ENCODE results near the gene DDAH2. TPM values are rescaled to one million over a fixed set of nuclear protein-coding genes. Genes with fewer than 3 reads are reported as not detected.

DDAH2 gene
- total RNA-seq, 1 experiment from 2014 or later: 43.4 TPM

GRCh38 chr6:31777667-31778050 lies 48.6 kb upstream of the DDAH2 start:
- Histone ChIP-seq H3K79me2 (ENCODE audit: insufficient read depth, low read length) (no peaks in the 10 kb centered on the region), H3K9me2 (ENCODE audit: insufficient read depth) (no peaks in the 10 kb centered on the region), H2AFZ (ENCODE audit: low read depth, low read length, poor library complexity, severe bottlenecking) (no peak overlapping the region), H3K27ac (ENCODE audit: low read depth, low read length) (peak overlapping the region; percentile 79), H3K4me1 (ENCODE audit: control insufficient read depth in 1 of 2, insufficient read depth in 2 of 2, low read length in 2 of 2) (peaks cover 38 to 52% of the 10 kb centered on the region in 2 experiments), H3K36me3 (ENCODE audit: control insufficient read depth in 1 of 2, insufficient read depth in 2 of 2, low read length in 2 of 2) (peaks cover 9 to 33% of the 10 kb centered on the region in 2 experiments), H3K9me3 (ENCODE audit: control insufficient read depth in 1 of 2, insufficient read depth in 1 of 2, low read depth in 1 of 2, low read length in 2 of 2) (no peaks in the 10 kb centered on the region), H4K20me1 (ENCODE audit: insufficient read depth) (no peaks in the 10 kb centered on the region), H3K27me3 (ENCODE audit: insufficient read depth, low read length) (no peaks in the 10 kb centered on the region), H3K4me2 (ENCODE audit: low read length) (peak overlapping the region; percentile 79), H3K4me3 (replicated peaks in 1 of 2; ENCODE audit: low read depth in 1 of 2, low read length in 2 of 2) (no peak overlapping the region), H3K9ac (ENCODE audit: low read length) (peak overlapping the region; percentile 64; the same call in 1 of the 2 replicates)
- ChIA-PET RAD21 (ENCODE audit: low non-redundant PET in 1 of 2, low total read pairs in 2 of 2, uncharacterized antibody in 2 of 2, unreplicated experiment in 2 of 2) (no interaction called here), CTCF (interaction anchor here (0.6 to 1.3 kb wide), 2 partner anchors 18 to 310 kb away, joined by 3 to 6 read pairs; partner anchors contain the start of gene VARS1), POLR2A (interaction anchor here (1.0 to 2.0 kb wide), 5 partner anchors 9 to 50 kb away, joined by 3 to 16 read pairs (median 4); partner anchors contain the start of genes HSPA1B, LSM2 and VARS1)
- no TSS peak for BruUV-seq (replicated peaks)
- DNase-seq (ENCODE audit: low read depth, low spot score): no peak
- intact Hi-C loops (cut with micrococcal nuclease): loop anchor here (1.0 kb wide), 1 partner anchor 86 kb away; no protein-coding TSS in a partner anchor
- no peak for ATAC-seq
- TF ChIP-seq ZFX (IDR thresholded peaks at IDR 0.05): no peak

- TF ChIP-seq YY1 (IDR thresholded peaks at IDR 0.05; ENCODE audit: extremely low read depth, insufficient replicate concordance, low read depth, low read length) (peak; percentile 21), POLR2AphosphoS5 (IDR thresholded peaks at IDR 0.05; ENCODE audit: low read depth, low read length) (peak; percentile 88), RAD21 (IDR thresholded peaks at IDR 0.05; ENCODE audit: low read depth) (no peak), POLR2A (IDR thresholded peaks at IDR 0.05; ENCODE audit: borderline replicate concordance, extremely low read depth, insufficient read depth, insufficient read length) (no peak), SRF (IDR thresholded peaks at IDR 0.05; ENCODE audit: low read depth) (no peak)
- TF ChIP-seq, protein P1, sequence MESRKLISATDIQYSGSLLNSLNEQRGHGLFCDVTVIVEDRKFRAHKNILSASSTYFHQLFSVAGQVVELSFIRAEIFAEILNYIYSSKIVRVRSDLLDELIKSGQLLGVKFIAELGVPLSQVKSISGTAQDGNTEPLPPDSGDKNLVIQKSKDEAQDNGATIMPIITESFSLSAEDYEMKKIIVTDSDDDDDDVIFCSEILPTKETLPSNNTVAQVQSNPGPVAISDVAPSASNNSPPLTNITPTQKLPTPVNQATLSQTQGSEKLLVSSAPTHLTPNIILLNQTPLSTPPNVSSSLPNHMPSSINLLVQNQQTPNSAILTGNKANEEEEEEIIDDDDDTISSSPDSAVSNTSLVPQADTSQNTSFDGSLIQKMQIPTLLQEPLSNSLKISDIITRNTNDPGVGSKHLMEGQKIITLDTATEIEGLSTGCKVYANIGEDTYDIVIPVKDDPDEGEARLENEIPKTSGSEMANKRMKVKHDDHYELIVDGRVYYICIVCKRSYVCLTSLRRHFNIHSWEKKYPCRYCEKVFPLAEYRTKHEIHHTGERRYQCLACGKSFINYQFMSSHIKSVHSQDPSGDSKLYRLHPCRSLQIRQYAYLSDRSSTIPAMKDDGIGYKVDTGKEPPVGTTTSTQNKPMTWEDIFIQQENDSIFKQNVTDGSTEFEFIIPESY (IDR thresholded peaks at IDR 0.05; ENCODE audit: extremely low read depth, insufficient replicate concordance, low read length): peak; percentile 63
- intact Hi-C loops (cut with micrococcal nuclease): loop anchor here (1.0 kb wide), 1 partner anchor 86 kb away; no protein-coding TSS in a partner anchor
Measured at GRCh38 chr6:31776989-31777666, 48.0 kb upstream of the DDAH2 start, which contains the start of gene VWA7. VWA7 (minus strand) TSS chr6:31777328; CDS start chr6:31776779, 549 bp downstream.

More at GRCh38 chr6:31776989-31777666, 48.0 kb upstream of the DDAH2 start, which contains the start of gene VWA7:
- ChIA-PET POLR2A (interaction anchor here (1.0 to 2.0 kb wide), 4 partner anchors 9 to 50 kb away, joined by 4 to 16 read pairs (median 4); partner anchors contain the start of genes HSPA1B and VARS1), RAD21 (ENCODE audit: low non-redundant PET in 1 of 2, low total read pairs in 2 of 2, uncharacterized antibody in 2 of 2, unreplicated experiment in 2 of 2) (no interaction called here), CTCF (interaction anchor here (0.6 to 1.3 kb wide), 2 partner anchors 19 to 310 kb away, joined by 3 to 6 read pairs; partner anchors contain the start of gene VARS1)
- H3K27me3 ChIP-seq (ENCODE audit: insufficient read depth, low read length): no peaks in the 10 kb centered on the region
- peak within 1 kb of the TSS; percentile 64 for H3K9ac ChIP-seq (ENCODE audit: low read length)
- H3K79me2 ChIP-seq (ENCODE audit: insufficient read depth, low read length): no peaks in the 10 kb centered on the region
- BruUV-seq (replicated peaks): no TSS peak
- no peaks in the 10 kb centered on the region for H3K9me2 ChIP-seq (ENCODE audit: insufficient read depth)
- no peak within 1 kb of the TSS for H2AFZ ChIP-seq (ENCODE audit: low read depth, low read length, poor library complexity, severe bottlenecking)
- ATAC-seq (peak; percentile 79), DNase-seq (ENCODE audit: low read depth, low spot score) (peak; percentile 84)
- peaks cover 41 to 56% of the 10 kb centered on the region in 2 experiments for H3K4me1 ChIP-seq (ENCODE audit: control insufficient read depth in 1 of 2, insufficient read depth in 2 of 2, low read length in 2 of 2)
- no peaks in the 10 kb centered on the region for H4K20me1 ChIP-seq (ENCODE audit: insufficient read depth)
- peak within 1 kb of the TSS; percentile 40 to 56 for H3K4me3 ChIP-seq (replicated peaks in 1 of 2; ENCODE audit: low read depth in 1 of 2, low read length in 2 of 2)
- H3K27ac ChIP-seq (ENCODE audit: low read depth, low read length): peak within 1 kb of the TSS; percentile 79
- peaks cover 5 to 28% of the 10 kb centered on the region in 2 experiments; a peak in 3 of 4 replicates for H3K36me3 ChIP-seq (ENCODE audit: control insufficient read depth in 1 of 2, insufficient read depth in 2 of 2, low read length in 2 of 2)
- H3K9me3 ChIP-seq (ENCODE audit: control insufficient read depth in 1 of 2, insufficient read depth in 1 of 2, low read depth in 1 of 2, low read length in 2 of 2): no peaks in the 10 kb centered on the region
- peak within 1 kb of the TSS; percentile 79 for H3K4me2 ChIP-seq (ENCODE audit: low read length)
